B cell (primary cell): ENCODE measurements around the gene M1AP. TPM values are rescaled to one million over a fixed set of nuclear protein-coding genes. Genes with fewer than 3 reads are reported as not detected.

Experiments
- ATAC-seq: fragments of 200-7000 bp; cut with Tn5 transposase; one replicate; pipeline ENCODE4 v1.10.0; 2021; ENCODE audit warnings: low read depth, mild to moderate bottlenecking, moderate number of reproducible peaks, moderate library complexity
- CTCF ChIA-PET: fragments of 350-600 bp; sonication (Branson Sonifier 250); formaldehyde crosslinking; loops from one replicate; lab custom pipeline; 2021; ENCODE audit warnings: antibody characterized with exemption, inconsistent platforms; lab: Charles Lee
- POLR2A ChIA-PET: fragments of 350-600 bp; sonication (Branson Sonifier 250); formaldehyde crosslinking; loops from one replicate; lab custom pipeline; 2021; ENCODE audit warnings: antibody characterized with exemption; lab: Charles Lee
- DNase-seq: peaks from one replicate; pipeline ENCODE4 v3.0.0; 2013
- H2AFZ ChIP-seq: 2 replicates; pipeline ENCODE4 v1.6.1; 2012; ENCODE audit warnings: mild to moderate bottlenecking, low read depth, low read length; ENCODE audit not compliant: insufficient read depth, poor library complexity, severe bottlenecking
- H3K27ac ChIP-seq, 2 donors: 1 replicate in 1 of 2; 2 replicates in 1 of 2; pipeline ENCODE4 v1.5.1; 2012 to 2013; ENCODE audit warnings: low read length in 2 of 2, mild to moderate bottlenecking in 2 of 2, moderate library complexity in 1 of 2
- H3K27me3 ChIP-seq, 4 experiments: fragments of 200-600 bp in 1 of 4; sonication (generic) in 1 of 4; replicated peaks in 1 of 4; 1 replicate in 2 of 4; 2 replicates in 2 of 4; pipeline versions ENCODE4 v1.6.1 to v1.7.0; 2013 to 2016; ENCODE audit warnings: low read length in 3 of 4, mild to moderate bottlenecking in 2 of 4, mixed read lengths in 1 of 4, moderate library complexity in 1 of 4; ENCODE audit not compliant: insufficient read depth in 4 of 4, control insufficient read depth in 3 of 4; ENCODE audit errors: control extremely low read depth in 1 of 4
- H3K36me3 ChIP-seq, 2 experiments: replicated peaks in 1 of 2; 1 replicate in 1 of 2; 2 replicates in 1 of 2; pipeline versions ENCODE4 v1.6.1 to v1.7.1; 2013; ENCODE audit warnings: low read length in 1 of 2; ENCODE audit not compliant: insufficient read depth in 2 of 2, control insufficient read depth in 1 of 2; ENCODE audit errors: control extremely low read depth in 1 of 2, extremely low read depth in 1 of 2
- H3K4me1 ChIP-seq, 2 donors: fragments of 200-600 bp in 1 of 2; sonication (generic) in 1 of 2; 1 replicate in 1 of 2; 2 replicates in 1 of 2; pipeline versions ENCODE4 v1.5.1 to v1.6.1; 2013 to 2017; ENCODE audit warnings: low read length in 2 of 2; ENCODE audit not compliant: control insufficient read depth in 2 of 2, insufficient read depth in 2 of 2
- H3K4me2 ChIP-seq: replicated peaks from 2 replicates; pipeline ENCODE3; 2012; ENCODE audit warnings: mild to moderate bottlenecking, low read depth, low read length; ENCODE audit not compliant: poor library complexity, severe bottlenecking
- H3K4me3 ChIP-seq, 5 experiments: fragments of 200-600 bp in 1 of 5; sonication (generic) in 1 of 5; 1 replicate in 3 of 5; 2 replicates in 2 of 5; pipeline versions ENCODE4 v1.5.1 to v1.7.0; 2011 to 2016; ENCODE audit warnings: low read length in 4 of 5, mild to moderate bottlenecking in 4 of 5, low read depth in 2 of 5, control low read depth in 1 of 5, moderate library complexity in 1 of 5; ENCODE audit not compliant: insufficient read depth in 1 of 5; ENCODE audit errors: control extremely low read depth in 1 of 5, extremely low read depth in 1 of 5
- H3K79me2 ChIP-seq: fragments of 200-600 bp; sonication (generic); one replicate; pipeline ENCODE4 v1.6.0; 2016; ENCODE audit warnings: low read length; ENCODE audit not compliant: control insufficient read depth, insufficient read depth
- H3K9ac ChIP-seq: fragments of 200-600 bp; sonication (generic); 2 replicates; pipeline ENCODE4 v1.6.1; 2017; ENCODE audit warnings: mild to moderate bottlenecking, low read length, moderate library complexity
- H3K9me3 ChIP-seq, 3 donors: one replicate each; pipeline versions ENCODE4 v1.6.1 to v1.7.1; 2013; ENCODE audit warnings: low read length in 2 of 3; ENCODE audit not compliant: control insufficient read depth in 2 of 3, insufficient read depth in 1 of 3; ENCODE audit errors: control extremely low read depth in 1 of 3
- H4K20me1 ChIP-seq: 2 replicates; pipeline ENCODE4 v1.6.0; 2012; ENCODE audit warnings: mild to moderate bottlenecking, low read length; ENCODE audit not compliant: insufficient read depth, control insufficient read depth, poor library complexity, severe bottlenecking
- H3K27ac Mint-ChIP-seq: one replicate; pipeline ENCODE4 v1.8.0; 2021; ENCODE audit warnings: mixed read lengths
- H3K27me3 Mint-ChIP-seq: one replicate; pipeline ENCODE4 v1.8.0; 2021; ENCODE audit warnings: mixed read lengths
- H3K4me1 Mint-ChIP-seq: one replicate; pipeline ENCODE4 v1.8.0; 2021; ENCODE audit warnings: mixed read lengths
- H3K4me3 Mint-ChIP-seq: one replicate; pipeline ENCODE4 v1.8.0; 2021; ENCODE audit warnings: mixed read lengths
- H3K9me3 Mint-ChIP-seq: one replicate; pipeline ENCODE4 v1.8.0; 2022; ENCODE audit warnings: mixed read lengths; ENCODE audit not compliant: insufficient read depth
- CTCF ChIP-seq: fragments of 200-600 bp; IDR thresholded peaks from one replicate; pipeline ENCODE4 v1.8.0; 2022; ENCODE audit warnings: antibody characterized with exemption, mild to moderate bottlenecking
- EZH2 ChIP-seq: IDR thresholded peaks from 2 replicates; pipeline ENCODE4 v1.6.1; 2012; ENCODE audit warnings: borderline replicate concordance, low read depth, mild to moderate bottlenecking, moderate library complexity, low read length; ENCODE audit not compliant: insufficient read depth, poor library complexity, severe bottlenecking
- WGBS: methylation state at CpG from one replicate; pipeline ENCODE4 v1.1.5; 2013; ENCODE audit warnings: missing lambda C conversion rate; ENCODE audit not compliant: insufficient coverage; 5-methylcytosine and 5-hydroxymethylcytosine counted together
- intact Hi-C: fragments of 100-400 bp; cut with micrococcal nuclease; formaldehyde crosslinking; loops from one replicate; pipeline ENCODE4 v1.10.0; 2022
- polyA plus RNA-seq: library from polyadenylated mRNA; depleted of rRNA; stranded (reverse); fragments of >200 nt; gene quantifications from 2 replicates; pipeline ENCODE4 v1.2.3, GENCODE V29; 2012
- total RNA-seq, 2 donors: library from RNA; stranded (reverse); fragments of 120-200 nt in 1 of 2; gene quantifications; 1 replicate in 1 of 2; 2 replicates in 1 of 2; pipeline versions ENCODE4 v1.2.3 to v1.2.4, GENCODE V29; 2013 to 2022

The M1AP gene
- total and polyA plus RNA-seq, 2 donors (not counting 1 experiment from before 2014, with no cell fraction given): 0.15 TPM; not detected in 1

- Histone ChIP-seq H3K9me3 (no peaks in the 10 kb centered on the region), H3K4me1 (peaks cover 39 to 49% of the 10 kb centered on the region in 2 donors), H3K4me3 (peak overlapping the region; percentile 62 to 98 (median 70)), H3K79me2 (peaks cover 31% of the 10 kb centered on the region), H2AFZ (peak overlapping the region; percentile 81), H3K4me2 (peak overlapping the region; percentile 95), H3K27ac (peak overlapping the region; percentile 84 to 90), H3K27me3 (no peaks in the 10 kb centered on the region), H4K20me1 (peaks cover 17% of the 10 kb centered on the region), H3K36me3 (peaks cover 0 to 47% of the 10 kb centered on the region in 2 experiments), H3K9ac (peak overlapping the region; percentile 78)
- Mint-ChIP-seq H3K4me3 (peak overlapping the region; percentile 97), H3K27ac (peak overlapping the region; percentile 96), H3K9me3 (no peaks in the 10 kb centered on the region), H3K4me1 (peaks cover 43% of the 10 kb centered on the region), H3K27me3 (no peaks in the 10 kb centered on the region)
- intact Hi-C loops: loop anchor here (1.0 to 5.0 kb wide), 9 partner anchors 21 to 1296 kb away; partner anchors contain the start of genes C2orf81, CCT7, INO80B and MRPL53
- TF ChIP-seq CTCF (peak; percentile 1), EZH2 (no peak)
- ATAC-seq (peak; percentile 0), DNase-seq (no peak)
- ChIA-PET CTCF (interaction anchor here (1.0 to 9.6 kb wide), 6 partner anchors 16 to 137 kb away, joined by 3 to 71 read pairs (median 24); partner anchors contain the start of genes CCDC142, PCGF1 and TTC31), POLR2A (interaction anchor here (1.0 to 2.7 kb wide), 11 partner anchors 10 to 347 kb away, joined by 3 to 19 read pairs (median 7); partner anchors contain the start of genes CCDC142, INO80B, MRPL53 and PCGF1)
- WGBS: 16% methylated on average over 26 of the region's 29 CpGs
Measured at GRCh38 chr2:74528600-74529356, 119.4 kb downstream of the M1AP start.

- Histone ChIP-seq H4K20me1 (peaks cover 17% of the 10 kb centered on the region), H3K79me2 (peaks cover 31% of the 10 kb centered on the region), H3K36me3 (peaks cover 0 to 36% of the 10 kb centered on the region in 2 experiments), H3K27ac (peak overlapping the region in 1 of 2 donors; percentile 3), H3K4me2 (peak overlapping the region; percentile 3), H2AFZ (no peak overlapping the region), H3K27me3 (no peaks in the 10 kb centered on the region), H3K9ac (no peak overlapping the region), H3K4me1 (peaks cover 39 to 49% of the 10 kb centered on the region in 2 donors), H3K9me3 (no peaks in the 10 kb centered on the region), H3K4me3 (no peak overlapping the region)
- ChIA-PET POLR2A (no interaction called here), CTCF (interaction anchor here (6.6 to 9.6 kb wide), 2 partner anchors 46 to 60 kb away, joined by 50 to 71 read pairs; partner anchors contain the start of genes CCDC142 and TTC31)
- H3K27ac Mint-ChIP-seq: peak overlapping the region; percentile 73
- intact Hi-C loops: loop anchor here (2.0 to 5.0 kb wide), 3 partner anchors 73 to 1295 kb away; partner anchors contain the start of genes CCT7, INO80B, PRADC1 and TPRKB
- no peaks in the 10 kb centered on the region for H3K27me3 Mint-ChIP-seq
- H3K4me1 Mint-ChIP-seq: peaks cover 43% of the 10 kb centered on the region
- DNase-seq: no peak
- 100% methylated on average over 4 of the region's 9 CpGs for WGBS
- peak overlapping the region; percentile 97 for H3K4me3 Mint-ChIP-seq
- ATAC-seq: no peak
- TF ChIP-seq CTCF: no peak
- TF ChIP-seq EZH2: no peak
- H3K9me3 Mint-ChIP-seq: no peaks in the 10 kb centered on the region
Measured at GRCh38 chr2:74527741-74528140, 120.4 kb downstream of the M1AP start.
